HG02938 (cell line): ENCODE data around the gene SOX21.

Experiments used
- ATAC-seq: cut with Tn5 transposase; IDR thresholded peaks from one replicate; pipeline ENCODE4 v1.9.1; 2021; ENCODE audit warnings: mild to moderate bottlenecking, moderate library complexity; ENCODE audit not compliant: unreplicated experiment

The SOX21 gene

DNA sequence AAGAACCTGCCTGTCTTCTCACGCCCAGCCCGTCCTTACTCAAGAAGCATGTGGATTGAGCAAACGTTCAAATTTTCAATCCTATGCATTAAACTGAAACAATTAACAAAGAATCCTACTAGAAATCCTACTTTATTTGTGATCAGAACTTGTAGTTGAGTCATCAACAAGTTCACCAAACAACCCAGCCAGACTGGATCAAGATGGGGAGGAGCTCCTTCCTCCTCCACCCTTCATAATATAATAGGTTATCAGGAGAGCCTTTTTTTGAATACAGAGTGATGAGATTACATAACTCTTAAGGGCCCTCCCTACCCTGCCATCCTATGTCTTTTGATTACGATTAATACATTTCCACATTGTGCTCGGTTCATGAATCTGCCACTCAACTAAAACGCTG, 32.7 kb downstream of the SOX21 start:
- ATAC-seq, result no peak

DNA sequence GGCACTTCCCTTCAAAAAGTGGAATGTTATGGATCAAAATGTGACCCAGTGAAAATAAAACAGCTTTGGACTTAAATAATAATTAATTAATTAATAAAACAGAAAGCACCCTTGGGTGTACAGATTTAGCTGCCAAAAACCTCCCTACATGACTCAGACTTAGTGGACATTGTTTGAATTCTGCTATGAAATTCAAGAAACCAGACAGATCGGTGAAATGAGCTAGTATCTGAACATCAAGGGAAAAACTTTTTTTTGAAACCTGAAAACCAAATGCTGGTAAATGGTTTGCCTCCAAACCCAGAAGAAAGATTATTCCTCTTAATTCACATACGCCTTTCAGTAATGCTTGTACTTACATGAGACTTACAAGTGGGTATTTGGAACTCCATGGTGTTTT, 33.5 kb downstream of the SOX21 start:
- ATAC-seq, result no peak

DNA sequence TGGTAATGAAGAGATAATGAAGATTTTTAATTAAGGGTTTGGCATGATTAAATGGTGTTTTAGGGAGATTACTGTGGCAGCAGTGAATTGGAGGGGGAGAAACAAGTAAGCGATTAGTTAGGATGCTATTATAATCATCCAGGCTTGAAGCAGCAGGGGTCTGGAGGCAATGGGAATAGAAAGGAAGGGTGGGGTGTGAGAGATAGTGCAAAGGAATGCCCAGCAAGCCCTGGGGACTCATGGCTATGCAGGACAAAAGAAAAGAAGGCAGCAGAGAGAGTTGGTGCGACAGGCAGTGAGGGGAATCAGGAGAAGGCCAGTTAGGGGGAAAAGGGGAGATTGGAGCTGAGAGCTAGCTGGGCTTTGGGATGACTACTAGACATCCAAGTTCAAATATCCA, 34.5 kb downstream of the SOX21 start:
- no peak for ATAC-seq

DNA sequence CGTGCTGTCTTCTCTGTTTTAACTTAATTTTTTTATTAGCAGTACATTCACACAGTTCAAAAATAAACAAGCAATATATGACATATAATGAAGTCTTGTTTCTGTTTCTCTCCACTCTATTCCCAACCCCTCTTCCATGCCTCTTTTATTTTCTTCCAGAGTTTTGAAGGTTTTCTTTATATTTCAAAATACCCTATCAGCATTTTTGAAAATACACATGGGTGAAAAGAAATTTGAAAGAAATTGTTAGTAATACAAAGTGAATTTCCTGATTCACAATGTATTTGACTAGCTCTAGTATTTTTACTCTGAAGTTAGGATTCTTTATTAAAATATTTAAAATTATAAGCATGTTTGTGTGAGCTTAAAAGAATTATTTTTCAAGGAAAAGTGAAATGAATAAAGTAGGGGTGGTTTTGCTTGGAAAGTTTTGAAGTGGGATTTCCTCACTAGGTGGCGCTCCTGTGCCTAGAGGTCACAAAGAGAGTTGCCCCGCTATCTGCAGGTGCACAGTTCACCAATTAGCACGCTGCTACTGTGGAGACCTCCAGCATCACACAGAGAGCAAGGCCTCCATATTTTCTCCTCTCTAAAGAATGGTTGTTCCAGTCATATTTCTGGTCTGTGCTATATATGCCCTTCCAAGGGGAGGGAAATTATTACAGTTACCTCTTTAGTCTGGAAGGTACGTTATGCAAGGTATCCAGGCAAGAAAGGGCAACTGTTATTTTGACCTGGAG, 37.6 kb downstream of the SOX21 start:
- peak; percentile 77 for ATAC-seq

DNA sequence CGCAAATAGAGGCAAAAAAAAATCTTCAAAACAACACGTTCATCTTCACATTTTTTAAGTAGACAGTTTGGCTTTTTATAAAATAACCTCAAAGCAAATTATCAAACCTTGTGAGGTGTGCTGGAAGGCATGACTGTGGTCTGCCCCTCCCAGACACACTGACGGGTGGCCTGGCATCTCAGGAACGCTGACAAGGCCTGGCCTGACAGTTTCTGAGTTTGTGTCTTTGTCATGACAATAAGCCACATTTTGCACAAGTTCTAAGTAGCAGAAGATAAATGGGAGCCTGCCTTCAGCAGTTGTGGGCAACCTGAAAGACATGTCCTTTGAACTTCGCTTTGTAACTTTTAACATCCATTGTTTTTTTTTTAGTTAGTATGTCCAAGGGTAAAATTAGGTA, 38.5 kb downstream of the SOX21 start:
- no peak for ATAC-seq

DNA sequence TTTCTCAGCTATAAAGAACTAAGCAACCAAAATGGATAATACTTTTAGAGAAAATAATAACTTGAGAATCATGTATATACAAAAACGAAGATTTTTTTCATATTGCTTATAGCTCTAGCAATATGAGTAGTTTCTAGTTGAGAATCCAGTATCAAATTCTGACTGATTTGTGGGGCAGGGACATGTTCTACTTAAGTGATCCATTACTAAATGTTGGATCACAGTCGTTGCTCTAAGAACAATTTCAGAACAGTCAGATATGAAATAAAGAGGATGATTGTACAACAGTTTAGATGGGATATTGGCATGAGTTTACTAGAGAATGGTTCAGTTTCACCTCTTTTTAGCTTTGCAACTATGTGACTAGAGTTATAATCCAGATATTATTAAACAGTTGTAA, 39.9 kb downstream of the SOX21 start:
- no peak for ATAC-seq

DNA sequence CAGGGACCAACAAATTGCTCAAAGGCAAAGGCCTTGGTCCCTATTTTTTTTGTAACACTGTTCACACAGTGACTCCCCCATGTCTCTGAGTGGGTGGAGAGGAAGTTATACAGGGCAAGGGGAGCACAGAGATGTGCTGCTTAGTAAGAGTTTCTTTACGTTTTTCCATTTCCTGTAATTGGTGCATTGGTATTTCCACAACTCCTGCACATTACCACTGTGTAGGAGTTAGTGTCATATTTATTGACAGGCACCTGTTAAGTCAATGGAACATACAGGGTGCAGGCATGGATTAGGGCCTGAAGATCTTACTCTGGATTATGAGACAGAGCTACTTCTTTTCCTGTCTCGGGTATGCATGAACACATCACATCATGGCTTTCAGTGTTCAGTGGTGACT, 45.2 kb downstream of the SOX21 start:
- no peak for ATAC-seq

DNA sequence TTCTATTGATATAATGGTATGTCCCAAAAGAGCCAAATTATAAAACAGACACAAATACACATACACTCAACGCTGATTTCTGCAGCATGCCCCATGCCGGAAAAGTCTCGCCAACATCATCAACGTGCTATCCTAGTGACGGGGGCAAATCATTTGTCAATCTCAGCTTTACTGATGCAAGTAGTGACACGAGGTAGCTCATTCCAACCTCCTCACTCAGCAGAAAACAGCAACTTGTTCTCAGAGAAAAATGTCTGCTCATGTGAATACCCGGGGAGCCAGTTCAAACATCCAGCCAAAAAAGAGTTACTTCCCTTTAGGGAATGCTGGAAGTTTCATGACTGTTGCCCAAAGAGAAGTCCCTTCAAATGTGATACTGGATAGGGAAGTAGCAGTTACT, 46.3 kb downstream of the SOX21 start:
- no peak for ATAC-seq

DNA sequence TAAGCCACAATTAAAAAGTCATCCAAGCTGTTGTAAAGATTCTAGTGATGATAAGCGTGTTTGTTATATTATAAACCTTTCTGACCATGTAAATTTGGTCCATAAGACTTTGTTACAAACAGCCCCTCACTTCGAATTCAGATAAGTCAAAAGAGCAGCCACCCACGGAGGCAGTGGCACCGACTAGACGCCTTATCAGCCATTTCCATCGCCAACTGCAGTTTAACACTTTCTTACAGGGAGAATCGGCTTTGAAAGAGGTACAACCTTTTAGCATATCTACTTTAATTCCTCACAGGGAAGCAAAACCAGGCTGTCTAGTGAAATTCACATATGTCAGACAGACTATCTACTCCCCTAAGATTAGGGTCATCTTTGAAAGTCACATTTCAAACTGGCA, 47.5 kb downstream of the SOX21 start:
- ATAC-seq, result no peak

DNA sequence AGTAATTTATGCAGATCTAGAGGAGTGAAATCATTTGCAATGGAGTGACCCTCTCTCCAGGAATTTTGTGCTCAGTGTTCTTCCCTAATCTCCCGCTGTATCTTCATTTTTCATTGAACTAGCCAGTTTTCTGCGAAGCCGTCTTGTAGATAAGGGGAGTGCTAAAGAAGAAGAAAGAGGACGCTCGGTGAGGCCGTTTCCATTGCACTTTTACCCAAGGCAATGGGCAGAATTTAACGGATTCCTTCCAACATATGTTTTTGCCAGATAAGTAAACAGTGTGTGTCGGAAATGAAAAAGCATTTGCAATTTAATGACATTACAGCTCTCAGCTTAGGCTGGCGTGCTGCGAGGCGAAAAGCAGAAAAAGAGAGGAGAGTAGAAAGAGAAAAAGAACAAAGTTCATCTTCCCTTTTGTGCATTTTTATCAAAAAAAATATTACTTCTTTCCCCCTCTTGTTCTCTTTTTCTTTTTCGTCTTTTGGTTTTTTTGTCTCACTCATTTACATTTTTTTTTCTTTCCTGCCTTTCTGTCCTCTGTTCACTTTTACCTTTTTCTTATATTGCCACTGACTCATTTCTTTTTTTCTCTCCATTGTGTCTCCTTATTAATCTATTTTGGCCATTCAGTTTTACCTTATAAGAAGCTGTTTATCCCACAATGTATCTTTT, 49.9 kb downstream of the SOX21 start:
- no peak for ATAC-seq

DNA sequence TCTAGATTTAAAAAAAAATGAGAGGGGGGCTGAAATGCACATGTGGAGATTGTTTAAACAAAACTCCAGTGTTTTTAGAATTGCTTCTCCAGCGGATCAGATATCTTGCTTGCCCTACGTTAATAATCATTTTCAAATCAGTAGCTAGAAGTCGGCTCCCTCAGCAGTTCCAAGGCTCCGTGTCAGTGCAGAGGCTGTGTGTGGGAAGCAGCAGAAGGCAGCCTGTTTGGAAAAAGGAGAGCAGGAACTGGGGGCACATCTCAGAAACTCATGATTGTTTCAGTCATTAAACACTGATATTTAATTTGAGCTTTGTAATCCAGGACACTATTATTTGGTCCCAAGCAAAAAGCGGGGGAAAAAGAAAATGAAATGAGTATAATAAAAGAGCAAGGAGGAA, 50.9 kb downstream of the SOX21 start:
- ATAC-seq, result no peak

DNA sequence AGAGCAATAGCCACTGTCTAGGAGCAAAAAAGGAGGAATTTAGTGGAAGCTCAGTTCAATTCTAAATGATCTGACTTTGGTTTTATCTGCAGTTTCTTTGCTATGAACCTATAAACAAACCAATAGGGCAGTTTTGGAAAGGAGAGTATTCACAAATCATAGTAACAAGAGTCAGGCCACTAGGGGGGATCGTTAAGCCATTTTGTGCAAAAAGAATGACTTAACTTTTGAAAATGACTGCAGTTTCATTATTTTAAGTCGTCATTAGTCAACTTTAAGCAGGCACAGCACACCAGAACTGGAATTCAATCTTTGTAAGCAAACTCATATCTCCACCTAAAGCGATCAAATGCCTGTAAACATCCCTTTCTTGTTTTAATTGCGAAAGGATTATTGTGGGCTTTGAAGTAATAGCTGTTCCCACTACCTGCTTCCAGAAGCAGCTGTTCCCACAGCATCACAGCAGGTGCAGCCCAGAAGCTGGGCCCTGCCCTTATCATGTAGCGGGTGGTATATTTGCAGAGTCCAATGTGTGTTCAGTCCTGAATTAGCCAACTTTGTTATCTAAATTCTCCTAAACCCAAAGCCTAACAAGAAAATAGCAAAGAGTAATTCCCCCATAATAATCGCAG, 51.5 kb downstream of the SOX21 start:
- no peak for ATAC-seq
